Keratinocyte (primary cell): Measurements from ENCODE around the gene RHOG. TPM values are rescaled to one million over a fixed set of nuclear protein-coding genes. Genes with fewer than 3 reads are reported as not detected.

Experiments used
- DNase-seq: peaks from one replicate; pipeline ENCODE4 v3.0.0-alpha.2; 2011; ENCODE audit warnings: low read depth, missing footprints, low spot score
- FAIRE-seq: peaks from 2 replicates; lab custom pipeline; 2011; peaks lifted over from hg19 to GRCh38; lab: Jason Lieb, UNC
- H2AFZ ChIP-seq: 2 replicates; pipeline ENCODE4 v1.6.0; 2012; ENCODE audit warnings: low read length, control low read depth, inconsistent platforms; ENCODE audit not compliant: control insufficient read depth
- H3K27ac ChIP-seq: 2 replicates; pipeline ENCODE4 v1.5.1; 2011; ENCODE audit warnings: low read length; ENCODE audit not compliant: control insufficient read depth, insufficient read depth
- H3K27me3 ChIP-seq: 3 replicates; pipeline ENCODE4 v1.6.0; 2011; ENCODE audit warnings: low read length; ENCODE audit not compliant: control insufficient read depth, insufficient read depth; ENCODE audit errors: extremely low read depth
- H3K36me3 ChIP-seq, 2 experiments: 2 replicates in 1 of 2; 3 replicates in 1 of 2; pipeline ENCODE4 v1.5.1; 2011; ENCODE audit warnings: low read length in 2 of 2, mild to moderate bottlenecking in 1 of 2; ENCODE audit not compliant: control insufficient read depth in 2 of 2, insufficient read depth in 2 of 2; ENCODE audit errors: extremely low read depth in 1 of 2
- H3K4me1 ChIP-seq: 3 replicates; pipeline ENCODE4 v1.5.1; 2011; ENCODE audit warnings: low read length; ENCODE audit not compliant: control insufficient read depth, insufficient read depth; ENCODE audit errors: extremely low read depth
- H3K4me2 ChIP-seq: 3 replicates; pipeline ENCODE4 v1.6.0; 2011; ENCODE audit warnings: low read depth, low read length; ENCODE audit not compliant: control insufficient read depth, insufficient read depth; ENCODE audit errors: extremely low read depth
- H3K4me3 ChIP-seq, 3 experiments: fragments of 200-600 bp in 1 of 3; sonication (generic) in 1 of 3; 2 replicates in 2 of 3; 3 replicates in 1 of 3; pipeline ENCODE4 v1.5.1; 2011 to 2016; ENCODE audit warnings: low read length in 3 of 3, mild to moderate bottlenecking in 3 of 3, control low read depth in 2 of 3, inconsistent platforms in 1 of 3, low read depth in 1 of 3, mixed read lengths in 1 of 3, mixed run types in 1 of 3, moderate library complexity in 1 of 3; ENCODE audit not compliant: control insufficient read depth in 2 of 3, insufficient read depth in 2 of 3; ENCODE audit errors: extremely low read depth in 1 of 3
- H3K79me2 ChIP-seq: 2 replicates; pipeline ENCODE4 v1.6.0; 2012; ENCODE audit warnings: low read length; ENCODE audit not compliant: control insufficient read depth, insufficient read depth
- H3K9ac ChIP-seq: 3 replicates; pipeline ENCODE4 v1.6.0; 2011; ENCODE audit warnings: low read length; ENCODE audit not compliant: control insufficient read depth, insufficient read depth; ENCODE audit errors: extremely low read depth
- H3K9me1 ChIP-seq: 3 replicates; pipeline ENCODE4 v1.6.0; 2011; ENCODE audit warnings: low read length; ENCODE audit not compliant: control insufficient read depth, insufficient read depth; ENCODE audit errors: extremely low read depth
- H3K9me3 ChIP-seq: 2 replicates; pipeline ENCODE4 v1.5.1; 2012; ENCODE audit warnings: low read depth, low read length; ENCODE audit not compliant: control insufficient read depth
- H4K20me1 ChIP-seq: 3 replicates; pipeline ENCODE4 v1.6.0; 2011; ENCODE audit warnings: low read length; ENCODE audit not compliant: control insufficient read depth, insufficient read depth; ENCODE audit errors: extremely low read depth
- CTCF ChIP-seq, 3 experiments: IDR thresholded peaks in 1 of 3; conservative IDR thresholded peaks in 1 of 3; optimal IDR thresholded peaks in 1 of 3; 2 replicates in 2 of 3; 3 replicates in 1 of 3; pipeline versions ENCODE3 to v1.5.1; 2011; ENCODE audit warnings: low read length in 3 of 3, mild to moderate bottlenecking in 3 of 3, moderate library complexity in 2 of 3, control low read depth in 1 of 3, inconsistent platforms in 1 of 3; ENCODE audit not compliant: insufficient read depth in 2 of 3; ENCODE audit errors: extremely low read depth in 1 of 3
- EZH2 ChIP-seq: IDR thresholded peaks from one replicate; pipeline ENCODE4 v1.6.1; 2012; ENCODE audit warnings: inconsistent platforms, mild to moderate bottlenecking, low read length, moderate library complexity
- dilution Hi-C: fragments of 300-500 bp; cut with MboI; formaldehyde crosslinking; loops from one replicate; pipeline ENCODE4 v1.7.0; 2020; ENCODE audit warnings: low sequenced_read_pairs; ENCODE audit not compliant: extremely low pct_ligation_motif_present
- polyA plus RNA-seq, 5 experiments: library from polyadenylated mRNA; depleted of rRNA in 3 of 5; stranded (reverse) in 3 of 5; stranded (forward) in 1 of 5; unstranded in 1 of 5; fragments of >200 nt; gene quantifications; 1 replicate in 1 of 5; 2 replicates in 3 of 5; 3 replicates in 1 of 5; pipeline versions ENCODE4 v1.2.1 to v1.2.3, GENCODE V29; 2011 to 2012; ENCODE audit warnings: missing spikeins in 2 of 5, low read depth in 1 of 5, low replicate concordance in 1 of 5

Gene RHOG
- polyA plus RNA-seq, 1 donor (not counting 4 experiments of a cell fraction or from before 2014, with no cell fraction given), result 39.8 TPM

- Histone ChIP-seq H3K9ac (no peak overlapping the region), H3K79me2 (peaks cover 59% of the 10 kb centered on the region), H3K4me2 (no peak overlapping the region), H3K36me3 (no peaks in the 10 kb centered on the region), H3K27ac (no peak overlapping the region), H4K20me1 (no peaks in the 10 kb centered on the region), H3K4me3 (no peak overlapping the region), H3K4me1 (peaks cover 24% of the 10 kb centered on the region), H3K9me3 (no peaks in the 10 kb centered on the region), H2AFZ (no peak overlapping the region), H3K27me3 (no peaks in the 10 kb centered on the region), H3K9me1 (no peaks in the 10 kb centered on the region)
- DNase-seq, result no peak
- TF ChIP-seq CTCF (optimal IDR thresholded peaks at IDR 0.05 in 1 of 3, IDR thresholded peaks at IDR 0.05 in 1 of 3, conservative IDR thresholded peaks at IDR 0.05 in 1 of 3; ENCODE audit: extremely low read depth in 1 of 3, insufficient read depth in 2 of 3, low read length in 3 of 3) (no peak), EZH2 (no peak)
- dilution Hi-C loops, result no loop called here
- no peak for FAIRE-seq
These were observed 38.6 kb upstream of the RHOG start for GRCh38 chr11:3879216-3879966.

GRCh38 chr11:3878258-3878584, 37.5 kb upstream of the RHOG start:
- FAIRE-seq (no peak), DNase-seq (no peak)
- H3K9me3 ChIP-seq, result no peaks in the 10 kb centered on the region
- peaks cover 61% of the 10 kb centered on the region for H3K79me2 ChIP-seq
- H3K4me3 ChIP-seq, result no peak overlapping the region
- H3K9ac ChIP-seq, result no peak overlapping the region
- peak overlapping the region; percentile 17 for H3K4me2 ChIP-seq
- no peaks in the 10 kb centered on the region for H3K9me1 ChIP-seq
- TF ChIP-seq CTCF (optimal IDR thresholded peaks at IDR 0.05 in 1 of 3, IDR thresholded peaks at IDR 0.05 in 1 of 3, conservative IDR thresholded peaks at IDR 0.05 in 1 of 3; ENCODE audit: extremely low read depth in 1 of 3, insufficient read depth in 2 of 3, low read length in 3 of 3) (no peak), EZH2 (no peak)
- dilution Hi-C loops, result no loop called here
- no peaks in the 10 kb centered on the region for H3K36me3 ChIP-seq
- no peaks in the 10 kb centered on the region for H4K20me1 ChIP-seq
- peak overlapping the region; percentile 34 for H3K27ac ChIP-seq
- peaks cover 24% of the 10 kb centered on the region for H3K4me1 ChIP-seq
- H2AFZ ChIP-seq, result no peak overlapping the region
- no peaks in the 10 kb centered on the region for H3K27me3 ChIP-seq
